Subcutaneous adipose tissue (tissue), 4 donors: Measurements from ENCODE around the gene MRPL16. TPM values are rescaled to one million over a fixed set of nuclear protein-coding genes. Genes with fewer than 3 reads are reported as not detected.

Experiments
- CTCF ChIP-seq: fragments of 450-650 bp; IDR thresholded peaks from one replicate; pipeline ENCODE4 v1.5.1; 2016; ENCODE audit warnings: low read depth, mild to moderate bottlenecking, control low read depth, antibody characterized with exemption, moderate library complexity
- total RNA-seq, 4 donors: library from RNA; depleted of rRNA; stranded (reverse); fragments of >200 nt; gene quantifications; one replicate each; pipeline ENCODE4 v1.1.0, GENCODE V29; 2016

The MRPL16 gene
- total RNA-seq, 4 donors from 2014 or later = 36.6 to 50.5 (median 42.1) TPM

DNA sequence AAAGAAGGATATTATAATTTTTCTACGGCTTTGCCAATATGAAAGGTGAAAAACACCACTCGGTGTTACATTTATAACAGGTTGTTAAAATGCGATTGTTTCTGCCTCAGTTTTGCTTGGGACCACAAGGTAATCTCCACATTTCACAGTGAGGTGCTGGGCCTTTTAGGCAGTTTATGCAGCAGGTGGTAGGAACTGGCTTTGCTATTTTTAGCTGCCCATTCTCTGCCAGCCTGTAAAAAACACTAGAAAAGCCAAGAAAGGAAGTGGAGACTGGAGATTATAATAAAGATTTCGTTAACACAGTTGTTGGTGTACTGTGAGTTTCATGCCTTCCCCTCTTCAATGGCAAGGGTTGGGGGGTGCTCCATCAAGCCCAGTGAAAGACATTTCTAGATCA is 8.0 kb upstream of the MRPL16 start:
- TF ChIP-seq CTCF = no peak

- no peak for TF ChIP-seq CTCF
These were observed 5.2 kb upstream of the MRPL16 start for GRCh38 chr11:59815754-59816153.

- TF ChIP-seq CTCF = no peak
These were observed 3.4 kb upstream of the MRPL16 start for GRCh38 chr11:59814021-59814420.

DNA sequence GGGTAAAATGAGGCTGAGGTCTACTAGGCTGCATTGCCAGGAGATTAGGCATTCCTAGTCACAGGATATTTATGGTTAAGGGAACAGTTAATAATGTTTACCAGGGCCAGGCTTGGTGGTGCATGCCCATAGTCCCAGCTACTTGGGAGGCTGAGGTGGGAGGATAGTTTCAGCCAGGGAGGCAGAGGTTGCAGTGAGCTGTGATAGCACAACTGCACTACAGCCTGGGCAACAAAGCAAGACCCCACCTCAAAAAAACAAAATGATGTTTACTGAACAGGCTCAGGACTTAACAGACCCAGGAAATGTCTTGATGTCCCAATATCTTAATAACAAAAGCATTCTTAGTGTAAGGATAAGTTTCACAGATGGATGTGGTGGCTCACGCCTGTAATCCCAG is 2.8 kb upstream of the MRPL16 start:
- TF ChIP-seq CTCF = no peak

- TF ChIP-seq CTCF = no peak
These were observed 1.6 kb upstream of the MRPL16 start for GRCh38 chr11:59812220-59812619.

DNA sequence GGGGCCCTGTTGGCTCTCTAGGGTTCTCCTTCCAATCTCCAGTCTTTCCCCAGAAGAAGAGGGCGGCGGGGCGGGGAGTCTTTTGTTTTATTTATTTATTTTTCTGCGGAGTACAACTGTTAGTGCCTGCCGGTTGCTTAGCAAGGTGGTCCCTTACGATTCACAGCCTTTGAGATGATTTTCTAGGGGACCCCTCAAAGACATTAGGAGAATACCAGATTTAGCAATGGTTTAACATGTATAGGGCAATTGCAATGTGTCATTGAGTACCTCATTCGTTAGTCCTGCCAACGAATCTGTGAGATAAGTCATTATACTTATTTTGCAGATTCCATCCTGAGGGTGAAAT is 307 bp upstream of the MRPL16 start:
- TF ChIP-seq CTCF = no peak

DNA sequence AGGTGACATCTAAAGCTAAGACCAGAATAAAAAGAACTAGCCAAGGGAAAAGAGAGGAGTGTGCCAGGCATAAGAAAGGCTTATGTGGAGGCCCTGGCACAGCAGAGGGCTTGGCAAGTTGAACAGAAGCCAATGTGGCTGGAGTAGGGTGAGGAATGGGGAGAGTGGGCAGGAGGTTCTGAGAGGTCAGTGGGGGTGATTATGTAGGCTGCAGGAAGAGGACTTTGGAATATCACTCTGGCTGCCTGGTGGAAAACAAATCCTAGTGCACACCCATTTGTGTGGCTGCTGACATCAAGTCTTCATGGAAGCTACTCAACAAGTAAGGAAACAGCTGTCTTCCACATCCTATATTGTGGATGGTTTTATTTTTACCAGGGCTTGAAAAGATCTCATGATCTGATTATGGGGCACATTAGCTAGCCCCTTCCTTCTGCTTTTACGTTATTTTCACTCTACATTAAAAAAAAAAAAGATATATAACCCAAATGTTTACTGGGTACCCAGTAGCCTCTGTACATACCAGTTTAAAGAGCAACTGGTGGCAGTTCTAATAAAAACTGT is 3.4 kb downstream of the MRPL16 start:
- TF ChIP-seq CTCF = no peak

GRCh38 chr11:59804061-59804460 is 6.5 kb downstream of the MRPL16 start:
- no peak for TF ChIP-seq CTCF
